ENCODE data around the gene LENG9.

LENG9 gene

GRCh38 chr19:54422136-54422535 lies 41.4 kb downstream of the LENG9 start:
- TF ChIP-seq CTCF (conservative IDR thresholded peaks at IDR 0.05), result no peak
- no peak overlapping the region for H3K27ac ChIP-seq

GRCh38 chr19:54421521-54421920 lies 42.1 kb downstream of the LENG9 start:
- no peak overlapping the region for H3K27ac ChIP-seq
- TF ChIP-seq CTCF (conservative IDR thresholded peaks at IDR 0.05), result no peak

GRCh38 chr19:54421169-54421516 lies 42.4 kb downstream of the LENG9 start:
- TF ChIP-seq CTCF (conservative IDR thresholded peaks at IDR 0.05), result no peak
- no peak overlapping the region for H3K27ac ChIP-seq

- H3K27ac ChIP-seq, result no peak overlapping the region
- TF ChIP-seq CTCF (conservative IDR thresholded peaks at IDR 0.05), result no peak
Measured at GRCh38 chr19:54420383-54421168, 43.0 kb downstream of the LENG9 start.

GRCh38 chr19:54420068-54420382 lies 43.6 kb downstream of the LENG9 start:
- H3K27ac ChIP-seq, result no peak overlapping the region
- no peak for TF ChIP-seq CTCF (conservative IDR thresholded peaks at IDR 0.05)

- TF ChIP-seq CTCF (conservative IDR thresholded peaks at IDR 0.05), result no peak
- H3K27ac ChIP-seq, result no peak overlapping the region
Measured at GRCh38 chr19:54418930-54419800, 44.4 kb downstream of the LENG9 start.

GRCh38 chr19:54418030-54418929 lies 45.3 kb downstream of the LENG9 start:
- H3K27ac ChIP-seq, result no peak overlapping the region

More at GRCh38 chr19:54418030-54418929, 45.3 kb downstream of the LENG9 start:
- TF ChIP-seq CTCF (conservative IDR thresholded peaks at IDR 0.05), result no peak

Measured in VCaP (cell line).